Erythroblast (primary cell): ENCODE measurements around the gene FGA.

Experiments used
- DNase-seq, 2 experiments: peaks; one replicate each; lab custom pipeline; 2025; lab: John Stamatoyannopoulos, UW
- GATA1 ChIP-seq: IDR thresholded peaks from 2 replicates; pipeline ENCODE4 v1.6.1; 2011; ENCODE audit warnings: low read depth, mild to moderate bottlenecking, control low read depth, low read length, moderate library complexity
- POLR2A ChIP-seq: IDR thresholded peaks from 2 replicates; pipeline ENCODE4 v1.6.1; 2011; ENCODE audit warnings: mild to moderate bottlenecking, low read length

FGA gene

GRCh38 chr4:154579927-154580326 lies 10.6 kb downstream of the FGA start:
- TF ChIP-seq POLR2A (no peak), GATA1 (no peak)
- DNase-seq: no peak

- TF ChIP-seq POLR2A (no peak), GATA1 (no peak)
- DNase-seq: no peak
Observed at GRCh38 chr4:154578919-154579318, 11.6 kb downstream of the FGA start.

GRCh38 chr4:154577324-154577723 lies 13.2 kb downstream of the FGA start:
- DNase-seq: no peak
- TF ChIP-seq GATA1: no peak
- no peak for TF ChIP-seq POLR2A

GRCh38 chr4:154574311-154574710 lies 16.2 kb downstream of the FGA start:
- TF ChIP-seq POLR2A (no peak), GATA1 (no peak)
- DNase-seq: no peak

GRCh38 chr4:154573190-154573870 lies 17.2 kb downstream of the FGA start:
- no peak for TF ChIP-seq GATA1
- no peak for TF ChIP-seq POLR2A
- DNase-seq: no peak

DNA sequence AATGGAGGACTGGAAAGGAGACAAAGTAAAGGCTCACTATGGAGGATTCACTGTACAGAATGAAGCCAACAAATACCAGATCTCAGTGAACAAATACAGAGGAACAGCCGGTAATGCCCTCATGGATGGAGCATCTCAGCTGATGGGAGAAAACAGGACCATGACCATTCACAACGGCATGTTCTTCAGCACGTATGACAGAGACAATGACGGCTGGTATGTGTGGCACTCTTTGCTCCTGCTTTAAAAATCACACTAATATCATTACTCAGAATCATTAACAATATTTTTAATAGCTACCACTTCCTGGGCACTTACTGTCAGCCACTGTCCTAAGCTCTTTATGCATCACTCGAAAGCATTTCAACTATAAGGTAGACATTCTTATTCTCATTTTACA lies 21.0 kb downstream of the FGA start:
- DNase-seq: no peak
- no peak for TF ChIP-seq GATA1
- TF ChIP-seq POLR2A: no peak

DNA sequence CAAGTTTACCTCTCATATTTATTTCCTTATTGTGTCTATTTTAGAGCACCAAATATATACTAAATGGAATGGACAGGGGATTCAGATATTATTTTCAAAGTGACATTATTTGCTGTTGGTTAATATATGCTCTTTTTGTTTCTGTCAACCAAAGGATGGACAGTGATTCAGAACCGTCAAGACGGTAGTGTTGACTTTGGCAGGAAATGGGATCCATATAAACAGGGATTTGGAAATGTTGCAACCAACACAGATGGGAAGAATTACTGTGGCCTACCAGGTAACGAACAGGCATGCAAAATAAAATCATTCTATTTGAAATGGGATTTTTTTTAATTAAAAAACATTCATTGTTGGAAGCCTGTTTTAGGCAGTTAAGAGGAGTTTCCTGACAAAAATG lies 21.5 kb downstream of the FGA start:
- DNase-seq: no peak
- TF ChIP-seq GATA1 (no peak), POLR2A (no peak)

- no peak for TF ChIP-seq POLR2A
- TF ChIP-seq GATA1: no peak
- DNase-seq: no peak
Observed at GRCh38 chr4:154566639-154567204, 23.8 kb downstream of the FGA start.

- no peak for DNase-seq
- no peak for TF ChIP-seq POLR2A
Observed at GRCh38 chr4:154565704-154566103, 24.8 kb downstream of the FGA start.

GRCh38 chr4:154564311-154564710 lies 26.2 kb downstream of the FGA start:
- no peak for DNase-seq
- no peak for TF ChIP-seq GATA1

GRCh38 chr4:154562697-154563254 lies 27.8 kb downstream of the FGA start, which contains the start of gene FGB:
FGB (plus strand) TSS chr4:154563011; CDS start chr4:154563019, 8 bp downstream.
- TF ChIP-seq POLR2A (no peak), GATA1 (no peak)
- DNase-seq: no peak

GRCh38 chr4:154560824-154561231 lies 29.7 kb downstream of the FGA start:
- TF ChIP-seq GATA1 (no peak), POLR2A (no peak)
- DNase-seq: no peak

DNA sequence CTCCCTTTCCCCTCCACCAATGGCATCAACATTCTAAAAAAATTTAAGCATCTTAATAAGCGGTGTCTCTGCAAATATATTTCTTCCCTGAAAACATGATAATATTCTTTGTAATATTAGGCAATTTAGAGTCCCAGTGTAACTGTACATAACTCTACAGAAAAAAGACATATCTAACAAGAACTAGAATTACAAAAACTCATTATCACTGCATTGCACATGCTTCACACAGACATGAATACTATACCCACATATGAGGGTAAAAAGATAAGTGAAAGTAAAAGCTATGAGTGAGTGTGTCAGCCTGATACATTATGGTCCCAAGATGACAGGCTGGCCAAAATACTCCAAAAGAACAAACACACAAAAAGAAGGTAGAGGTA lies 30.1 kb downstream of the FGA start:
- no peak for TF ChIP-seq POLR2A
- no peak for TF ChIP-seq GATA1
- no peak for DNase-seq

DNA sequence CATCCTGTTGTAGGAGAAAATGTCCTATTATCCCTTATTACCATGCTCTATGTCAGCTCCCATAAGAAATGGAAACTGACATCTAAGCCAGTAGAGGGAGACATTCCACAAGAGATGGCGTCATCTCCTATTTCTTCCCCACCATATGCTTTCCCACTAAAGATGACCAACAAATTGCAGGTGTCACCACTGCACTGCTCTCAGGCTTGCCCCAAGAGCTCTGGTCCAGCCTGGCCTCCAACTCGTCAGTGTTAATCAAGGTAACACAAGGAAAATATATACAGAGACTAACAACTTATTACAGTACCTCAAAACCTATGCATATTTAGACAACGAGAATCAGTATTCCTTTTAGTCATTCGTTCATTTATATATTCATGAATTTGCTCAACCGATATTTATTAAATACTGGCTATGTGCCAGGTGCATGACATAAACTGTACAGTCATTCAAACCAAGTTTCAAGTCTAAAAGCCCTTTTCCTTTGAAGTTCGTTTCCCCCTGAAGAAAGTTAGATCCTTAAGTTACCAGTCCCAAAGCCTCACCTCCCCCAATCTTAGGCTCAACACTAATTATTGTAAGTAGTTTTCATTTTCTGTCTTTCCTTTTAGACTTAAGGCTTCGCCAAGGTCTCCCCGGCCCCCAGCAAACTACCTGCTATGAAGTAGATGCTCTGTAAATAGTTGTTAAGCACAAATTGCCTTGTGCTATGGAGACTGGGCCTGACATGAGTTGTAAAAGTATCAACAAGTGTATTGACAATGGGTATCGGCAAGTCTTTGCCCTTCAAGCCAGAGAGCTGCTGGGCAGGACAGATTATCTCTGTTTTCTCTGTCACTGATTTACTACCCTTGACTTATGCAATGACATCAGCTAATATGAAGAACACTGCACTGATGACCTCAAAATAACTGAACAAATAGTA lies 30.8 kb downstream of the FGA start:
- TF ChIP-seq POLR2A (no peak), GATA1 (no peak)
- DNase-seq: peak; percentile 31 to 56
